OCI-LY7 (cell line): ENCODE measurements around the gene TMEM234. TPM values are rescaled to one million over a fixed set of nuclear protein-coding genes. Genes with fewer than 3 reads are reported as not detected.

Source experiments
- BruUV-seq: library from RNA; stranded (reverse); fragments of 400-500 nt; replicated peaks from 2 replicates; lab custom pipeline; 2021; lab: Mats Ljungman, UMichigan
- CTCF ChIA-PET: fragments of 300-600 bp; sonication (Branson Sonifier 250); formaldehyde crosslinking; loops from one replicate; lab custom pipeline; 2022; ENCODE audit warnings: antibody characterized with exemption; ENCODE audit not compliant: unreplicated experiment; lab: Charles Lee
- POLR2A ChIA-PET: fragments of 300-600 bp; sonication (Branson Sonifier 250); formaldehyde crosslinking; loops from one replicate; lab custom pipeline; 2022; ENCODE audit warnings: antibody characterized with exemption; lab: Charles Lee
- DNase-seq: peaks from one replicate; pipeline ENCODE4 v3.0.0-alpha.2; 2015; ENCODE audit warnings: low spot score
- H2AFZ ChIP-seq: fragments of 200-600 bp; sonication (generic), shearing (Covaris generic); 2 replicates; pipeline ENCODE4 v1.6.1; 2014; ENCODE audit warnings: mild to moderate bottlenecking, antibody characterized with exemption, low read length, moderate library complexity
- H3K27ac ChIP-seq: fragments of 200-600 bp; sonication (generic); 2 replicates; pipeline ENCODE4 v1.5.1; 2014; ENCODE audit warnings: mixed run types, low read depth, mild to moderate bottlenecking, moderate library complexity, low read length, inconsistent platforms; ENCODE audit not compliant: poor library complexity, severe bottlenecking
- H3K36me3 ChIP-seq: fragments of 200-600 bp; sonication (generic); 2 replicates; pipeline ENCODE4 v1.6.1; 2014; ENCODE audit warnings: mild to moderate bottlenecking, antibody characterized with exemption, low read length, moderate library complexity, mixed read lengths; ENCODE audit not compliant: insufficient read depth
- H3K4me1 ChIP-seq: fragments of 200-600 bp; sonication (generic); 2 replicates; pipeline ENCODE4 v1.5.1; 2014; ENCODE audit warnings: mild to moderate bottlenecking, low read length; ENCODE audit not compliant: insufficient read depth, poor library complexity, severe bottlenecking
- H3K4me2 ChIP-seq: fragments of 200-600 bp; sonication (generic); 2 replicates; pipeline ENCODE4 v1.6.1; 2014; ENCODE audit warnings: mild to moderate bottlenecking, low read length
- H3K4me3 ChIP-seq: fragments of 200-600 bp; sonication (generic); 2 replicates; pipeline ENCODE4 v1.5.1; 2014; ENCODE audit warnings: mild to moderate bottlenecking, low read depth, low read length; ENCODE audit not compliant: poor library complexity, severe bottlenecking
- H3K79me2 ChIP-seq: fragments of 200-600 bp; sonication (generic); 2 replicates; pipeline ENCODE4 v1.6.1; 2016; ENCODE audit warnings: low read depth, mild to moderate bottlenecking, low read length, moderate library complexity, mixed read lengths; ENCODE audit not compliant: insufficient read depth
- H3K9me2 ChIP-seq: fragments of 200-600 bp; sonication (generic); 2 replicates; pipeline ENCODE4 v1.6.1; 2016; ENCODE audit warnings: mild to moderate bottlenecking, low read length, mixed read lengths; ENCODE audit not compliant: insufficient read depth
- H3K9me3 ChIP-seq: fragments of 200-600 bp; sonication (generic); 2 replicates; pipeline ENCODE4 v1.6.1; 2014; ENCODE audit warnings: mild to moderate bottlenecking, mixed run types, low read length, mixed read lengths
- H4K20me1 ChIP-seq: fragments of 200-600 bp; sonication (generic); 2 replicates; pipeline ENCODE4 v1.6.1; 2014; ENCODE audit warnings: mild to moderate bottlenecking, antibody characterized with exemption, low read length, moderate library complexity, mixed read lengths; ENCODE audit not compliant: insufficient read depth
- EZH2phosphoT487 ChIP-seq: fragments of 200-600 bp; sonication (generic); IDR thresholded peaks from 2 replicates; pipeline ENCODE4 v1.6.1; 2018; ENCODE audit warnings: low read depth, borderline replicate concordance, mild to moderate bottlenecking, mixed run types, antibody characterized with exemption, low read length, moderate library complexity, mixed read lengths
- intact Hi-C: fragments of 100-400 bp; cut with micrococcal nuclease; formaldehyde crosslinking; loops from one replicate; pipeline ENCODE4 v1.10.0; 2022; ENCODE audit not compliant: unreplicated experiment
- total RNA-seq, 2 experiments: library from RNA; depleted of rRNA in 1 of 2; stranded (reverse); fragments of >200 nt in 1 of 2; shearing (Covaris generic) in 1 of 2; gene quantifications; 2 replicates each; pipeline ENCODE4 v1.2.3, GENCODE V29; 2014 to 2022
- TF ChIP-seq, protein P1 (sequence below): fragments of 200-600 bp; sonication (generic); conservative IDR thresholded peaks from 2 replicates; pipeline ENCODE4 v1.5.1; 2014; ENCODE audit warnings: mild to moderate bottlenecking, antibody characterized with exemption, low read length, moderate library complexity, mixed read lengths

The TMEM234 gene
- total RNA-seq, 2 experiments from 2014 or later, result 17.1 to 17.5 TPM

DNA sequence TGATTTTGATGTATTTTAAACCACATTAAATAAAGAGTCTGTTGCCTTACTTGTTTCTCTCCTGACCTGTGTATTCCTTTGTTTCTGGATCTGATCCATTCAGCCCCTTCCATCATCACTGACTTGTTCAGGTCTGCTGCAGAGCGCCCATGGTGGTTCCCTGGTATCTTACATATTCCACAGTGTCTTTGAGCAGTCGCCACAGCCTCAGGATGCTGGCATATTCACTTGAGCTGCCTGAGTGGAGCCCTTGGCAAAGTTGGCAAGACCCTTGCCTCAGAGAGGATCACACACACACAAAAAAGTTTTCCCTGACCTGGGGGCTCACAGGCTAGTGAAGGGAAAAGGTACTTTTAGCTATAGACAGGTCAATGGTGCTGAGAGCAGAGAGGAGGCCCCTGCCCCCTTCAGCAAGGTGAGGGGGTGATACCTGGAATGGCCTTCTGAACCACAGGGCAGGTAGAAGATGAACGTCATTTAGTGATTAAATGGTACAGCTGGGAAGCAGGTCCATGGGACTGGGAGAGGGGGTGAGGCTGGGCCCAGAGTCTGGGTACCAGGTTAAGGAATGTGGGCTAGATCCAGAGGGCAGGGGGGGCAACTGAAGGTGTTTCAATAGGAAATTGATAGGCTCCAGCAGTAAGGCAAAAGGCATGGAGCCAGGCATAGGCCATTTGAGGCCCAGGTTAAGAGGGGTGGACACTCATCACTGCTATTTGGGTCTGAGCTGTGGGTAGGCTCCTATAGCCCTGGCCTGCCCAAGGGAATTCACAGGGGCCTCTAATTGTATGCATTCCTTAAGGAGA lies 23.7 kb downstream of the TMEM234 start:
- no peaks in the 10 kb centered on the region for H3K9me3 ChIP-seq
- peak overlapping the region; percentile 80; the same call in 1 of the 2 replicates for H3K4me2 ChIP-seq
- ChIA-PET CTCF (no interaction called here), POLR2A (interaction anchor here (0.5 to 0.6 kb wide), 2 partner anchors 28 to 1032 kb away, joined by 3 to 4 read pairs; no protein-coding TSS in a partner anchor)
- intact Hi-C loops, result no loop called here
- H3K27ac ChIP-seq, result no peak overlapping the region
- DNase-seq, result no peak
- H4K20me1 ChIP-seq, result no peaks in the 10 kb centered on the region
- BruUV-seq, result no TSS peak
- no peaks in the 10 kb centered on the region for H3K9me2 ChIP-seq
- H3K36me3 ChIP-seq, result peaks cover 59% of the 10 kb centered on the region
- TF ChIP-seq, protein P1, sequence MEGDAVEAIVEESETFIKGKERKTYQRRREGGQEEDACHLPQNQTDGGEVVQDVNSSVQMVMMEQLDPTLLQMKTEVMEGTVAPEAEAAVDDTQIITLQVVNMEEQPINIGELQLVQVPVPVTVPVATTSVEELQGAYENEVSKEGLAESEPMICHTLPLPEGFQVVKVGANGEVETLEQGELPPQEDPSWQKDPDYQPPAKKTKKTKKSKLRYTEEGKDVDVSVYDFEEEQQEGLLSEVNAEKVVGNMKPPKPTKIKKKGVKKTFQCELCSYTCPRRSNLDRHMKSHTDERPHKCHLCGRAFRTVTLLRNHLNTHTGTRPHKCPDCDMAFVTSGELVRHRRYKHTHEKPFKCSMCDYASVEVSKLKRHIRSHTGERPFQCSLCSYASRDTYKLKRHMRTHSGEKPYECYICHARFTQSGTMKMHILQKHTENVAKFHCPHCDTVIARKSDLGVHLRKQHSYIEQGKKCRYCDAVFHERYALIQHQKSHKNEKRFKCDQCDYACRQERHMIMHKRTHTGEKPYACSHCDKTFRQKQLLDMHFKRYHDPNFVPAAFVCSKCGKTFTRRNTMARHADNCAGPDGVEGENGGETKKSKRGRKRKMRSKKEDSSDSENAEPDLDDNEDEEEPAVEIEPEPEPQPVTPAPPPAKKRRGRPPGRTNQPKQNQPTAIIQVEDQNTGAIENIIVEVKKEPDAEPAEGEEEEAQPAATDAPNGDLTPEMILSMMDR, result no peak
- TF ChIP-seq EZH2phosphoT487, result no peak
- no peak overlapping the region for H2AFZ ChIP-seq
- H3K4me1 ChIP-seq, result peaks cover 39% of the 10 kb centered on the region
- no peaks in the 10 kb centered on the region for H3K79me2 ChIP-seq
- no peak overlapping the region for H3K4me3 ChIP-seq

DNA sequence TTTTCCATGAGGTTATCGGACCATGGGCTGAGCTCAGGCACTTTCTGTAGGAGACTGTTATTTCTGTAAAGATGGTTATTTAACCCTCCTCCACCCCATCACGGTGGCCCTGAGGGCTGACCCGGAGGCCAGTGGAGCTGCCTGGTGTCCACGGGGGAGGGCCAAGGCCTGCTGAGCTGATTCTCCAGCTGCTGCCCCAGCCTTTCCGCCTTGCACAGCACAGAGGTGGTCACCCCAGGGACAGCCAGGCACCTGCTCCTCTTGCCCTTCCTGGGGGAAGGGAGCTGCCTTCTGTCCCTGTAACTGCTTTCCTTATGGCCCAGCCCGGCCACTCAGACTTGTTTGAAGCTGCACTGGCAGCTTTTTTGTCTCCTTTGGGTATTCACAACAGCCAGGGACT lies 24.3 kb downstream of the TMEM234 start:
- H2AFZ ChIP-seq, result no peak overlapping the region
- H3K9me3 ChIP-seq, result no peaks in the 10 kb centered on the region
- H3K9me2 ChIP-seq, result no peaks in the 10 kb centered on the region
- no peak overlapping the region for H3K4me3 ChIP-seq
- TF ChIP-seq, protein P1, result no peak
- no peak for TF ChIP-seq EZH2phosphoT487
- H3K79me2 ChIP-seq, result no peaks in the 10 kb centered on the region
- POLR2A ChIA-PET, result interaction anchor here (0.5 to 0.7 kb wide), 3 partner anchors 29 to 1033 kb away, joined by 3 to 4 read pairs (median 3); no protein-coding TSS in a partner anchor
- no peak for DNase-seq
- peaks cover 39% of the 10 kb centered on the region for H3K4me1 ChIP-seq
- intact Hi-C loops, result no loop called here
- no peak overlapping the region for H3K4me2 ChIP-seq
- CTCF ChIA-PET, result interaction anchor here (0.6 kb wide), 1 partner anchor 13 kb away, joined by 3 read pairs; no protein-coding TSS in a partner anchor
- no TSS peak for BruUV-seq
- no peaks in the 10 kb centered on the region for H4K20me1 ChIP-seq
- no peak overlapping the region for H3K27ac ChIP-seq
- peaks cover 65% of the 10 kb centered on the region for H3K36me3 ChIP-seq

DNA sequence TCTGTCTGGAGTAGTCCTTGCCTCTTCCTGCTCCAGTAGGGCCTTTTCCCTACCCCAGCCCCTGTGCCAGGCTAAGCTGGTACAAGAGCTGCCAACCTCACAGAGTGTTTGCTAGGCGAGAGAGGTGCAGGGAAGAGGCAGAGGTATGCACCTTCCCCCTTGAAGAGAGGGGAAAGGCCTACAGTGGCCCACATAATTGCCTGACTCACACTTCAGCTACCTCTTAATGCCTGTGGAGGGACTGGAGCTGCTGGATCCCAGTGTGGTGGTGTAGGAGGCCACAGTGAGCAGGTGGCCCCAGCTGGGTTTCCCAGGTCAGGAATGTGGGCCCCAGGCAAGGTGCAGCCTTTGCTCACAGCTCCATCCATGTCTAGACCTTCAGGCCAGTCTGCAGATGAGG lies 25.1 kb downstream of the TMEM234 start:
- no TSS peak for BruUV-seq
- Histone ChIP-seq H3K36me3 (peaks cover 73% of the 10 kb centered on the region), H3K9me3 (no peaks in the 10 kb centered on the region), H3K4me3 (no peak overlapping the region), H3K4me1 (peaks cover 32% of the 10 kb centered on the region), H3K27ac (no peak overlapping the region), H3K9me2 (no peaks in the 10 kb centered on the region), H2AFZ (no peak overlapping the region), H3K79me2 (no peaks in the 10 kb centered on the region), H3K4me2 (no peak overlapping the region), H4K20me1 (no peaks in the 10 kb centered on the region)
- intact Hi-C loops, result no loop called here
- POLR2A ChIA-PET, result interaction anchor here (0.7 to 1.1 kb wide), 2 partner anchors 43 to 124 kb away, joined by 3 read pairs; partner anchors contain the start of gene TMEM39B
- CTCF ChIA-PET, result interaction anchor here (0.6 kb wide), 1 partner anchor 13 kb away, joined by 3 read pairs; no protein-coding TSS in a partner anchor
- no peak for DNase-seq
- TF ChIP-seq, protein P1, result no peak
- no peak for TF ChIP-seq EZH2phosphoT487
